ENCODE data around the gene PIGK.

PIGK gene

DNA sequence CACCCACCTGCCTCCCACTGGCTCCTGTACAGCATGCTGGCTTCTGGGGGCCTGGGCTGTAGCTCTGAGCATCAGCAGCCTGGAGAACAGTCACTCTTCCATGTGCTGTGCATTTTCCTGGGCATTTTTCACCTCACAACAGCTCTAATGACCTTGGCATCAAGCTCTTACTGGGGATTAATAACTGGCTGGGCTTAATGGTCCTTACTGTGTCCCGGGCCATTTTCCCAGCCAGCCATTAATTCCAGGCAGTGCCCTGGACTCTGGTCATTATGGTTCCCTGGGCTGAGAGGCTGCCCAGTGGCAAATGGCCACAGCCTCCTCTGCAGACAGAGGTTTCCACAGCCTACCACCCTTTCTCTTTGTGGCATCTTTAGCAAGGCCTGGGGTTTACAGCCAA is 180.1 kb downstream of the PIGK start:
- DNase-seq (ENCODE audit: low read depth in 2 of 2) = no peak

All from stimulated activated CD8-positive, alpha-beta memory T cell treated with anti-CD3 and anti-CD28 coated beads, Interleukin-2, amount 100 ng/mL, for 1 hour (primary cell).